Testis (tissue), 2 donors: ENCODE results near the gene CCDC192.

Experiments used
- CTCF ChIP-seq, 3 experiments: fragments of 450-650 bp in 2 of 3; fragments of 200-600 bp in 1 of 3; sonication (generic) in 1 of 3; IDR thresholded peaks; one replicate each; pipeline ENCODE4 v1.5.1; 2016 to 2019; ENCODE audit warnings: antibody characterized with exemption in 3 of 3, mild to moderate bottlenecking in 2 of 3, moderate library complexity in 1 of 3
- POLR2A ChIP-seq: fragments of 450-650 bp; IDR thresholded peaks from one replicate; pipeline ENCODE4 v1.6.1; 2017; ENCODE audit warnings: antibody characterized with exemption, mild to moderate bottlenecking, moderate library complexity

GRCh38 chr5:127919006-127919796 is 216.0 kb downstream of the CCDC192 start:
- no peak for TF ChIP-seq CTCF (IDR thresholded peaks at IDR 0.05)
- TF ChIP-seq POLR2A, result no peak
